Tongue (tissue), 2 donors: ENCODE measurements around the gene VWF. TPM values are rescaled to one million over a fixed set of nuclear protein-coding genes. Genes with fewer than 3 reads are reported as not detected.

Source experiments
- DNase-seq: peaks from one replicate; pipeline ENCODE4 v3.0.0-alpha.2; 2015
- total RNA-seq: library from RNA; depleted of rRNA; stranded (reverse); fragments of >200 nt; gene quantifications from one replicate; pipeline ENCODE4 v1.2.3, GENCODE V29; 2014

Gene VWF
- total RNA-seq, 1 donor from 2014 or later = 101 TPM

DNA sequence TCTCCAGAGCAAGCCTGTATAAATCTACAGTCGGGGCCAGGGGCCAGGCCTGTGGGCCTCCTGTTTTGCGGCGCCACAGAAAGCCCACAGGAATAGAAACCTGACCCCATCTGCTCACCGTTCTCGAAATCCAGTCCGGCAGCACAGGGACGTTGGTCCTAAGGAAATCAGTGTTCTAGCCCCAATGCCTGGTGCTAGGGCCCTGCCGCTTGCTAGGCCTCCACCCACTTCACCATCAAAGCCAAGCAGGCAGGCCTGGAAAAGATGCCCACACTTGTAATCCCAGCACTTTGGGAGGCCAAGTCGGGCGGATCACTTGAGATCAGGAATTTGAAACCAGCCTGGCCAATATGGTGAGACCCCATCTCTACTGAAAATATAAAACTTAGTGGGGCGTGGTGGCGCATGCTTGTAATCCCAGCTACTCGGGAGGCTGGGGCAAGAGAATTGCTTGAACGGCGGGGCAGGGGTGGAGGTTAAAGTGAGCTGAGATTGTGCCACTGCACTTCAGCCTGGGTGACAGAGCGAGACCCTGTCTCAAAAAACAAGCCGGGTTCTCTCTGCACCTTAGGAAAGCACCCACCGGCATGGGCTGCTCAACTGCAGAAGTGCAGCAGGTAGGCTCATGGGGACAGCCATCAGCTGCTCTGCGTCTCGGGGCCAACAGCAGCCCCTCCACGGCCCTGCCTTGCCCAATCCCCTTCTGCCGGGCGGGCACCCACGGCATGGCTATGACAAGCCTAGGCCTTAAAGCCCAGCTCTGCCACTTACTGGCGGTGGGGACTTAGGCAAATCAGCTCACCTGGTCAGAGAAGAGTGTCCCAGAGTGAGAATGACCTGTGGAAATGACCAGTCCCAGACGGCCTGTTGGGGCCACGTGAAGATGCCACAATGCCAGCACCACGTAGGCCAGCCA is 47.4 kb downstream of the VWF start:
- DNase-seq = no peak

DNA sequence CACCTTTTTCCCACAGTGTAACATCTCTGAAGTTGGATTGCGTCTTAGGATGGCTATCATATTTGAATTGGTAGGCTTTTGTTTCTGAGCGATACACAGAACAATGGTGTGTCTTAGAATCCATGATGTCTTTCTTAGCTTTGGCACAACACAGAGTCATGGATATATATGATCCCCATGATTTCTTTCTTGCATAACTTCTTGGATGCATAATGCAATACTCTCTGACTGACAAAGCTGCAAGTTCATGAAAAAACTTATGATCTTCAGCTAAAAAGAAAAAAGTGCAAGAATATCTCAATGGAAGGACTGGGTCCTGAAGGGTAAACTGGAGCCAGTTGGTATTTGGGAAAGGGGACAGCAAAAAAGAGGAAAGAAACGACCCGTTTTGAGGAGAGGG is 48.1 kb downstream of the VWF start:
- DNase-seq = no peak

DNA sequence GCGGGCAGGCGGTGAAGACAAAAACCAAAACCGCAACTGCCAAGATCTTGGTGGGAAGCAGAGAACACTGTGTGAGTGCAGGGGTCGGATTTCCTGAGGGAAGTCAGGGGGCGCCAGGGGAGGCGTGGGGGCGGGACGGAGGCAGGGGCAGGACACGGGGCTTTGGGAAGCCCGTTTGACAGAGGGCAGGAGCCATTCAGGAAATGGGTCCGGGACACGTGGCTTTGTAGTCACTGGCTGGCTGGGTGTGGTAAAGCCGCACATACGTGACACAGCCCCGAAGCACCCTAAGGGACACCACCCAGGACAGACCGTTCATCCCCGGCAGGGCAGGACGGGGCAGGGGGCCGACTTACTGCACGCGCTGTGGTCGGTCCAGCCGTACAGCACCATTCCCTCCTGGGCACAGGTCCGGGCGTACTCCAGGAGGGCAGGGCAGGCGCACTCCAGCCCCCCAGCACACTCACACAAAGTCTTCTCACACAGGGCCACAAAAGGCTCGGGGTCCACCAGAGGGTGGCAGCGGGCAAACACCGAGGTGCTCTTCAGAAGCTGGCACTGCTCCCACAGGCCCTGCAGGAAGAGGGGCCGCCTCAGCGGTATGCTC is 49.4 kb downstream of the VWF start:
- DNase-seq = no peak

DNA sequence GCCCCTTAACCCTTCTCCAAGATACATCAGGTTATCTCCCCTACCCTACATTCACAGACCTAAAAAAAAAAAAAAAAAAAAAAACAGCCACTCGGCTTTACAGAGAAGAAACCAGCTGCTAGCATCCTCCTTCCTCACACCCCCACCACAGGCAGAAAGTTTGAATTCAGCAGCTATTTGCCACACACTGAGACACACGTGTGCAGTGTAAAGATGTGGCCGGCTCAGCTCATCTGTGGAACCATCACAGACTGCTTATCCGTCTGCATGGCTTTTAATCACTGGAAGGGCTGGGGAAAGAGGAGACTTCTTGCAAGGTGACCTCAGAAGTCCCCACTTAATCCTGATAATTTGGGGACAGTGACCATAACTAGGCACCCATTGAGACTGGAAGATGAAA is 50.0 kb downstream of the VWF start:
- DNase-seq = no peak

GRCh38 chr12:6073426-6073825 is 51.0 kb downstream of the VWF start:
- no peak for DNase-seq

DNA sequence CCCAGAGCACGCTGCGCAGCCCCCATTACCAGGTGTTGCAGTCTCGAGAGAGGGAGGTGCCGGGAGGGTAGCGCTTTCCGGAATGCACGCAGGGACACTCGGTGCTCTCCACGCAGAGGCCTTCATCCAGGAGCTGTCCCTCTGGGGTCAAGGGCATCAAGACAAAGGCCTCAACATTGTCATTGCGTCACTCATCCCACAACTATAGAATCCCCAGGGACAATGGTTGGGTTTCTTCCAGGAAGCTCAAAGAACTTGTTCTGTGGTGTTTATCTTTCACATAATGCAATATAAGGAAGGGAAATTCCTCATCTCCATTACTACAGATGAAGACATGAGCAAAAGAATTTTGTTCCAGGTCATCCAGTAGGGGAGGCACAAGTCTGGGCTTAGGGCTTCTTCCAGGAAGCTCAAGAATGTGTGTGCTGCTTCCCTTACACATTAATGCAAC is 52.1 kb downstream of the VWF start:
- DNase-seq = no peak

GRCh38 chr12:6071589-6071988 is 52.9 kb downstream of the VWF start:
- no peak for DNase-seq

DNA sequence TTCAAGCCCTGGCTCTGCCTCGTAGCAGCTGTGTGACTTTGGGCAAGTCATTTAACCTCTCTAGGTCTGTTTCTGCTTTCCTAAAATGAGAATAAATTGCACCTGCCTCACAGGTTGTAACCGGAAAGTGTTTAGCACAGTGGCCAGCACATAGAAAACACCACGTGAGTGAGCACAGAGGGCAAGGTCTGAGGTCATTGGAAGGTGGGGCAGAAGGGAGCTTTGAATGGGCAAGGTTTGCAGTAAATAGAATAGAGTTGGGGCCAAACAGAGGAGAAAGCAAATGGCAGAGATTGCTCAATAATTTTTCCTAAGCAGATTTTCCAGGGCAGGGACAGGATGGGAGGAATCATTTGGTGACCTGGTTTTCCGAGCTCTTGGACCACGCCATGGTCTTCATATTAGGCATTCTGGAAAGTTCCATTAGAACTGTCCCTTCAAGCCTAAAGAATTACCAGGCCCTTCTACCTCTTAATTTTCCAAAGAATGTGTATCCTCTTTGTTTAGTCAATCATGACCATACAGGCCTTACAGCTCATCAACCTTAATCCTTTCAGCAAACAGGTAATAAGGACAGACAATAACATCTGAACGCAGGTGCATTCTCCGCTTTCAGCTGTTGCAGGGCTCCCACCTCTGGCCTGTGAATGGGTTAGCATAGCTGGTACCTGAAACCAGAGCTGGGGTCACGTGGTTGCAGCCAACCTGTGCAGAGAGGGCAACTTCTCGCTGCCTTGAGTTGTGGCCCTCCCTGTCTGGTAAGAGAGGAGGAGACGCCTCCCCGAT is 53.8 kb downstream of the VWF start:
- peak; percentile 44 for DNase-seq

DNA sequence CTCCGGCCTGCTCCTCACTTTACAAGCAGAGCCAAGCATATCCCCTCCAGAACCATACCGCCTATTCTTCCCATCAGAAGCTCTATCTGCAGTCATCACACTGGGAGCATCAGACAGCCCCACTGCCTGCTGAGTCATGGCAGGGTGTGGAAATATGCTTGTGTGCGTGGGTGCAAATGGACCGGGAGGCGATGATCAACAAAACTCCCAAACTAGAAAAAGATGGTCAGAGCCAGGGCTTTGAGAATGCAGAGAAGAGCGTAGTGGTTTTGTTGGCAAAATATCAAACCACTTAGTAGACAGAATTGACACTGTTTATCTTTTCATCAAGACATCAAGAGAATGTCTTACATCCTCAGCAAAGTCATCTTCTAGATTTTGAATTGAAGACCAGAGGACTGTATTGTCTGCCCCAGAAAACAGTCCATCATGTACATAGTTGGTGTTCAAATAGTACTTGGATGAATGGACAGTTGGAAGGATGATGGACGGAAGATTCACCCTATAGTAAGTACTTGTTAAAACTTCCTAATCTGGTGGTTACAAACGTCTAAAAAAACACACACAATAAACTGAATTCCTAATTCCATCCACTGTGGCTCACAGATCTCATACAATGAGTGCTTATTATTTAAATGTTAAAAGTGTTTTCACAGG is 54.9 kb downstream of the VWF start:
- no peak for DNase-seq

DNA sequence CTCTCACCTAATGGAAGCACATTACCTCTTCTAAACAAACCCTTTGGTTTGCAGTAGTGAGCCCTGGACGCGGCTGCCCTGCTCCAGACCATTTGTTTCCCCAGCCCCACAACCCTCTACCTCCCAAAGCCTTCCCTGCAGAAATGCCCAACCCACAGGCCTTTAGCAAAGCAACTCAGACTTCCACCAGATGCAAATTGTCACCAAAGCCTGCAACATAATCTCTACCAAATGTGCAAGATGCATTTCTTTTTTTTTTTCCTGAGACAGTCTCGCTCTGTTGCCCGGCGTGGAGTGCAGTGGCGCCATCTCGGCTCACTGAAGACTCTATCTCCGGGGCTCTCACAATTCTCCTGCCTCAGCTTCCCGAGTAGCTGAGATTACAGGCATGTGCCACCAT is 56.2 kb downstream of the VWF start:
- DNase-seq = no peak

DNA sequence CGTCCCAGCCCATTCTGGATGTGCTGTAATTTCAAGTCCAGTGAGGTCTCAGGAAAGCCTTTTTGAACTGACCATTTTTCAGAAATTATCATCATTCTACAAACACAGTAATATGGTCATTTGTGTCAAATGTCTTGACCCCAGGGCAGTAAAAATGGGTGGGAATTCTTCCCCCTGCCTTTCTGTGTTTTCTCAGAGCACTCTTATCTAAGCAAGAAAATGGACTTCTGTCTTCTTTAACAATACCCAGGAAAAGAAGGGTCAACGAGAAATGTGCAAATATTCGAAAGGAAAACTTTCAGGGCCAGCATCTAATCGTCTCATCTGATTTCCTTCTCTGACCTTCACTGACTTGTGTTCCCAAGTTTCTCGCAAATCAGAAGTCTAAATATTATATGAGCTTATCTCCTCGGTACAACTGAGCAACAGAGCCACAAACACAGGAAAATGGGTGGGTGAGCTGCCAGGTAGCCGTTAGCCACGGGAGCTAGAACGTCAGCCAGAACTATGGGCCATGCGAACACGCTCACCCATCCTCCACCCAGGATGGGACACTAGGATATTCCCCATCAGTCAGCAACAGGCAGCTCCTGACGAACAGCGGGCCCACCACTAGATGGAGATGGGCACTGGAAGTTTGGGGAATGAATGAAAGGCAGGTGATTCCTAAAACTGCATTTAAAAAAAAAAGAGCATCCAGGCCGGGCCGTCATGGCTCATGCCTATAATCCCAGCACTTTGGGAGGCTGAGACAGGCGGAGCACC is 57.1 kb downstream of the VWF start:
- peak; percentile 60 for DNase-seq

DNA sequence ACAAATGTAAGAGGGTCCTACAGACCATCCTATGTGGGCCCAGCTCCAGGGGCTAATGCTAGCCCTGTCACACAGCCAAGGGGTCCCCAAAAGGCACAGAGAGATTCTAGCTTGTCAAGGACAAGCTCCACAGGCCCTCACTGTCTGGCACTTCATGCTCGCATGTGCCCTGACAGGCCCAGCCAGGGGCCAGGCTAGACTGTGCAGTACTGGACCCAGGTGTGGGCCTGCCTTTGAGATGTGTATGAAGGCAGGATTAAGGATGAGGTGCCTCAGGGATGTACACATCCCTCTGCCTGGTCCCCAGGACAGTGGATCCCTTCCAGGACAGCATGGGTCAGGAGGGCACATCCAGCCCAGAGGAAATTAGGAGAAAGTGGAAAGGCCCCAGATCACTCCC is 57.8 kb downstream of the VWF start:
- DNase-seq = no peak

GRCh38 chr12:6065863-6066199 is 58.6 kb downstream of the VWF start:
- no peak for DNase-seq

DNA sequence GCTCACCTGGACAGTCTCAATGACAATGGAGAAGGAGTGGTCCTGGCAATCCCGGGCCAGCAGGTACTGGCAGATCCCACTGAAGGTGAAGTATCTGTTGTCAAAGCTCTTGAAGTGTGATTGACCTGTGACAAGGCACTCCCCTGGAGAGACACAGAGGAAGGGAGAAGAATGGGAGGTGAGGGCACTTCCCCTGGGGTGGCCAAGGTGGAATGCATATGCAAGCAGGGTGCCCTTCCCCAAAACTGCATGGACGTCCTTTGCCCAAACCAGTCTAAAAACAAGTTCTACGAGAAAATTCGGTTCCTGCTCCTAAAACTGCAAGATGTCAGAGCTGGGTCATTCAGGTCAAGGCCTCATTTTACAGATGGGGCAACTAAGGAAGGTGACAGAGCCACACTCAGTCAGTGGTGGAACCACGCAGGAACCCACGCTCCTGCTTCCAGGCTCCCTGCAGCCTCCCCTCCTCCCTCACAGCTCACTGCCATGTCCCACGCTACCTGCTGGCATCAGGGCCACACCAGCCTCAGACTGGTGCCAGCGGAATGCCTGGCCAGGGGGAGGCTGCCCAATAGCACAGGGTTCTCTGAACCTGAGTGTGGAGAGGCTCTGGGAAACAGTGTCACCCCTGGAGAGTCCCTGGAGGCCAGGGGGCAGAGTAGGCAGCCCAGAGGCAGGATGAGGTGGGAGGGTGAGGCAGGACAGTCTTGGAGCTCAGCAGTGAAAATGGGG is 59.2 kb downstream of the VWF start:
- DNase-seq = no peak

DNA sequence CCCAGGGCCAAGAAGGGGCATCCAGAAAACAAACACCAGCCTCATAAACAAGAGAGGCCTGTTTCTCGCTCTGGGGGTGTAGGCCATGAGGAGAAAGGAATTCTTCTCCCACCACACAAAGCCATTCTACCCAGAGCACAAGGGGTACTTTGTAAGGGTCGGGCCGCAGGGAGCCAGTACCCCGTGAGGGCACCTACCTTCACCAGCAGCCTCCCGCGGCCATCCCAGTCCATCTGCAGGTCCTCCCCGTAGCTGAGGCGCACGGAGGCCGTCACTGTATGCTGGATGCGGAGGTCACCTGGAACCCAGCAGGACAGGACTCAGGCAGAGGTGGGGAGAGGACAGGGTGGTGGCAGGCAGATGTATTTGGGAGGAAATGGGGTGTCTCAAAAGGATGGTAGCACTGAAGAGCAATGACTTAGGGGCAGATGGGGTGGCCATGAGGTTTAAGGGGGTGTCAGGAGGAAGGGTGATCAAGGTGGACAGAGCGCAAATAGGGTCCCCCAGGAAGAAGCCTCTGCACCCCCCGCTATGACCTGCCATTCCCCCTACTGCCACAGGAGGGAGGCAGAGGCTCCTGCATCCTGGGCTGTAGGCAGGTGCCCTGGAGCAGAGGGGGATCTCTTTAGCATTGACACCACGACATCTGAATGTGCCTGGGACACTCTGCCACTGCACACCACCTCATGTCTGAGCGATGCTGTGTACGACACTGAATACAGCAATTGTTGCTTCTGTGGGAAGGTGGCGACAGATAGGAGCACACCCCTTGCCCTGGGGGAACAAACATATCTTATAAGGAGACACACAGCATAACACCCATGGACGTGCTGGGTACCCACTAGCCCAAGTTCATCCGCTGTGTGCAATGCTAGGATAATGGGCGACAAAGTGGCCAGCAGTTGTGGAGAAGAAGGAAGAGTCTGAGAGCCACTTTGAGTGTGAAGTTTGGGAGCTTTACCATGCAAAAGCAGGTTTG is 61.4 kb downstream of the VWF start:
- DNase-seq = peak; percentile 76

- DNase-seq = no peak
Observed at GRCh38 chr12:6062395-6062756, 62.1 kb downstream of the VWF start.

- DNase-seq = no peak
Observed at GRCh38 chr12:6061660-6062059, 62.8 kb downstream of the VWF start.

- DNase-seq = no peak
Observed at GRCh38 chr12:6059860-6060565, 64.5 kb downstream of the VWF start.

GRCh38 chr12:6059221-6059620 is 65.2 kb downstream of the VWF start:
- DNase-seq = no peak
